NCI-H748 treated with DMSO at 0.1 percent for 48 hours (cell line): ENCODE measurements around the gene AHDC1.

Experiments used
- DNase-seq: peaks from one replicate; lab custom pipeline; 2025; lab: John Stamatoyannopoulos, UW

The AHDC1 gene

GRCh38 chr1:27614043-27614624 is 10.2 kb upstream of the AHDC1 start:
- no peak for DNase-seq

- no peak for DNase-seq
Measured at GRCh38 chr1:27612718-27613117, 8.8 kb upstream of the AHDC1 start.

- no peak for DNase-seq
Measured at GRCh38 chr1:27611450-27611849, 7.5 kb upstream of the AHDC1 start.

GRCh38 chr1:27609618-27610240 is 5.8 kb upstream of the AHDC1 start:
- DNase-seq = no peak

- DNase-seq = no peak
Measured at GRCh38 chr1:27609210-27609555, 5.2 kb upstream of the AHDC1 start.

- no peak for DNase-seq
Measured at GRCh38 chr1:27607239-27607804, 3.4 kb upstream of the AHDC1 start.

GRCh38 chr1:27606708-27607238 is 2.8 kb upstream of the AHDC1 start:
- no peak for DNase-seq

GRCh38 chr1:27605796-27606707 is 2.1 kb upstream of the AHDC1 start:
- DNase-seq = peak; percentile 7

GRCh38 chr1:27605300-27605766 is 1.4 kb upstream of the AHDC1 start:
- no peak for DNase-seq

- DNase-seq = no peak
Measured at GRCh38 chr1:27604579-27605299, 795 bp upstream of the AHDC1 start.

GRCh38 chr1:27603309-27603680 is 649 bp downstream of the AHDC1 start:
- DNase-seq = no peak

GRCh38 chr1:27602462-27603308 is 1.3 kb downstream of the AHDC1 start:
- no peak for DNase-seq

GRCh38 chr1:27601771-27602461 is 2.0 kb downstream of the AHDC1 start:
- no peak for DNase-seq

GRCh38 chr1:27601321-27601770 is 2.6 kb downstream of the AHDC1 start:
- DNase-seq = no peak

GRCh38 chr1:27600498-27601175 is 3.3 kb downstream of the AHDC1 start:
- no peak for DNase-seq

GRCh38 chr1:27599605-27600497 is 4.1 kb downstream of the AHDC1 start:
- DNase-seq = no peak

- no peak for DNase-seq
Measured at GRCh38 chr1:27598902-27599528, 4.9 kb downstream of the AHDC1 start.

GRCh38 chr1:27598295-27598687 is 5.7 kb downstream of the AHDC1 start:
- no peak for DNase-seq
